ENCODE results near the gene OR5H14. TPM values are rescaled to one million over a fixed set of nuclear protein-coding genes. Genes with fewer than 3 reads are reported as not detected.

OR5H14 gene
- not detected for total RNA-seq

GRCh38 chr3:98147179-98147578, at the start of gene OR5H14:
Gene OR5H14 (plus strand): TSS chr3:98147479. CDS start chr3:98149386, 1,907 bp downstream.
- 82 to 91% methylated on average over 1 of the region's 1 CpG for WGBS, 2 donors

GRCh38 chr3:98099848-98100247, 47.4 kb upstream of the OR5H14 start:
- no peak overlapping the region for H3K27ac ChIP-seq
- TF ChIP-seq POLR2A (IDR thresholded peaks at IDR 0.05) (no peak), CTCF (IDR thresholded peaks at IDR 0.05) (no peak)
- H3K36me3 ChIP-seq = no peaks in the 10 kb centered on the region
- WGBS, 2 donors = 67 to 76% methylated on average over 4 of the region's 4 CpGs
- no peak overlapping the region for H3K4me3 ChIP-seq (replicated peaks in 1 of 3)
- intact Hi-C loops (cut with DNase I) = no loop called here
- H3K4me1 ChIP-seq = no peaks in the 10 kb centered on the region
- no peaks in the 10 kb centered on the region for H3K27me3 ChIP-seq
- no peak for DNase-seq
- H3K9me3 ChIP-seq = no peaks in the 10 kb centered on the region

More at GRCh38 chr3:98147179-98147578, at the start of gene OR5H14:
- no peaks in the 10 kb centered on the region for H3K36me3 ChIP-seq
- no peak within 1 kb of the TSS for H3K27ac ChIP-seq
- H3K4me3 ChIP-seq (replicated peaks in 1 of 3) = no peak within 1 kb of the TSS
- TF ChIP-seq POLR2A (IDR thresholded peaks at IDR 0.05) = no peak
- TF ChIP-seq CTCF (IDR thresholded peaks at IDR 0.05) = no peak
- intact Hi-C loops (cut with DNase I) = no loop called here
- no peaks in the 10 kb centered on the region for H3K27me3 ChIP-seq
- no peaks in the 10 kb centered on the region for H3K9me3 ChIP-seq
- H3K4me1 ChIP-seq = no peaks in the 10 kb centered on the region
- no peak for DNase-seq

GRCh38 chr3:98108162-98108561, 39.1 kb upstream of the OR5H14 start:
- intact Hi-C loops (cut with DNase I) = no loop called here
- Histone ChIP-seq H3K27ac (no peak overlapping the region), H3K4me1 (no peaks in the 10 kb centered on the region), H3K36me3 (no peaks in the 10 kb centered on the region), H3K9me3 (no peaks in the 10 kb centered on the region), H3K27me3 (no peaks in the 10 kb centered on the region), H3K4me3 (replicated peaks in 1 of 3) (no peak overlapping the region)
- 0 to 45% methylated on average over 1 of the region's 1 CpG for WGBS, 2 donors
- TF ChIP-seq CTCF (IDR thresholded peaks at IDR 0.05) (no peak), POLR2A (IDR thresholded peaks at IDR 0.05) (no peak)
- DNase-seq = no peak

GRCh38 chr3:98109807-98110549, 37.3 kb upstream of the OR5H14 start:
- intact Hi-C loops (cut with DNase I) = no loop called here
- no peak for TF ChIP-seq POLR2A (IDR thresholded peaks at IDR 0.05)
- no peak for TF ChIP-seq CTCF (IDR thresholded peaks at IDR 0.05)
- Histone ChIP-seq H3K36me3 (no peaks in the 10 kb centered on the region), H3K27ac (no peak overlapping the region), H3K4me1 (no peaks in the 10 kb centered on the region), H3K27me3 (no peaks in the 10 kb centered on the region), H3K4me3 (replicated peaks in 1 of 3) (no peak overlapping the region), H3K9me3 (no peaks in the 10 kb centered on the region)
- no peak for DNase-seq
- 83 to 90% methylated on average over 4 of the region's 4 CpGs for WGBS, 2 donors

- no peak for DNase-seq
- no peaks in the 10 kb centered on the region for H3K4me1 ChIP-seq
- TF ChIP-seq CTCF (IDR thresholded peaks at IDR 0.05) (no peak), POLR2A (IDR thresholded peaks at IDR 0.05) (no peak)
- H3K27ac ChIP-seq = no peak overlapping the region
- no peak overlapping the region for H3K4me3 ChIP-seq (replicated peaks in 1 of 3)
- no peaks in the 10 kb centered on the region for H3K27me3 ChIP-seq
- no peaks in the 10 kb centered on the region for H3K36me3 ChIP-seq
- H3K9me3 ChIP-seq = no peaks in the 10 kb centered on the region
- intact Hi-C loops (cut with DNase I) = no loop called here
These were observed 36.8 kb upstream of the OR5H14 start for GRCh38 chr3:98110550-98110908.

Data from thyroid gland (tissue), 4 donors.